Erythroblast (primary cell): ENCODE measurements around the gene INTS6.

Source experiments
- GATA1 ChIP-seq: IDR thresholded peaks from 2 replicates; pipeline ENCODE4 v1.6.1; 2011; ENCODE audit warnings: low read depth, mild to moderate bottlenecking, control low read depth, low read length, moderate library complexity
- POLR2A ChIP-seq: IDR thresholded peaks from 2 replicates; pipeline ENCODE4 v1.6.1; 2011; ENCODE audit warnings: mild to moderate bottlenecking, low read length

DNA sequence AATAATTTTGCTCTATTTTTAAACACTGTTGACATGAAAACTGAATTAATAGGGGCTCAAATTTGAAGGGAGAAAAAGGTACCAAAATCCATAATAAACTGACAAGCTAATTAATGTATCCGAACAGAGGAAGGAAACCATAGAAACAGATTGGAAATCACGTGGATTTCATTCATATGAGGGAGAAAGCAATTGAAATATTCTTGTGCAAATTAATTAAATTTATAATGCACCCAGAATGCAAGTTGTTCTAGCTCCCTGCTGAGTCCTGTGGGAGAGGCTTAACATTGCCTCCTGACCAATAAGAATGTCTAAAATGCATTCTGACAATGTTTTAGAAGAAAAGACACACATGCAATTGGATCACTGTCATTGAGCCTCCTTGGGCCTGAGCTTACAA is 131.0 kb downstream of the INTS6 start:
- TF ChIP-seq POLR2A (no peak), GATA1 (no peak)
